Astrocyte (in vitro differentiated cells and primary cell): ENCODE measurements around the gene PSEN2.

Source experiments
- CTCF ChIP-seq: IDR thresholded peaks from 2 replicates; pipeline ENCODE4 v1.5.1; 2011; ENCODE audit warnings: low read depth, mild to moderate bottlenecking, inconsistent platforms, low read length, moderate library complexity; ENCODE audit not compliant: insufficient read depth
- EZH2 ChIP-seq: IDR thresholded peaks from 2 replicates; pipeline ENCODE4 v1.6.1; 2012; ENCODE audit warnings: mild to moderate bottlenecking, low read length, inconsistent platforms; ENCODE audit not compliant: insufficient read depth

GRCh38 chr1:226915672-226915995 lies 45.2 kb downstream of the PSEN2 start:
- TF ChIP-seq CTCF (no peak), EZH2 (no peak)
